ENCODE measurements around the gene CCL7. TPM values are rescaled to one million over a fixed set of nuclear protein-coding genes. Genes with fewer than 3 reads are reported as not detected.

Gene CCL7
- total RNA-seq, 1 donor from 2014 or later: not detected

- DNase-seq (ENCODE audit: low read depth): peak; percentile 52
- FAIRE-seq: no peak
Measured at GRCh38 chr17:34248511-34249024, 21.5 kb upstream of the CCL7 start.

GRCh38 chr17:34249061-34249460, 21.0 kb upstream of the CCL7 start:
- DNase-seq (ENCODE audit: low read depth): no peak
- no peak for FAIRE-seq
- no peak for TF ChIP-seq CTCF (IDR thresholded peaks at IDR 0.05; ENCODE audit: insufficient read depth, low read length, severe bottlenecking)
- Histone ChIP-seq H3K36me3 (ENCODE audit: control insufficient read depth, insufficient read depth, low read length) (no peaks in the 10 kb centered on the region), H3K4me3 (ENCODE audit: low read depth, low read length) (no peak overlapping the region), H3K27me3 (ENCODE audit: control insufficient read depth, insufficient read depth, low read length) (no peaks in the 10 kb centered on the region)

More at GRCh38 chr17:34248511-34249024, 21.5 kb upstream of the CCL7 start:
- no peak for TF ChIP-seq CTCF (IDR thresholded peaks at IDR 0.05; ENCODE audit: insufficient read depth, low read length, severe bottlenecking)
- Histone ChIP-seq H3K36me3 (ENCODE audit: control insufficient read depth, insufficient read depth, low read length) (no peaks in the 10 kb centered on the region), H3K27me3 (ENCODE audit: control insufficient read depth, insufficient read depth, low read length) (no peaks in the 10 kb centered on the region), H3K4me3 (ENCODE audit: low read depth, low read length) (no peak overlapping the region)

- no peak for TF ChIP-seq CTCF (IDR thresholded peaks at IDR 0.05; ENCODE audit: insufficient read depth, low read length, severe bottlenecking)
- Histone ChIP-seq H3K4me3 (ENCODE audit: low read depth, low read length) (no peak overlapping the region), H3K36me3 (ENCODE audit: control insufficient read depth, insufficient read depth, low read length) (no peaks in the 10 kb centered on the region), H3K27me3 (ENCODE audit: control insufficient read depth, insufficient read depth, low read length) (no peaks in the 10 kb centered on the region)
- FAIRE-seq: no peak
- DNase-seq (ENCODE audit: low read depth): no peak
Measured at GRCh38 chr17:34249478-34249877, 20.5 kb upstream of the CCL7 start.

GRCh38 chr17:34251186-34251585, 18.8 kb upstream of the CCL7 start:
- no peaks in the 10 kb centered on the region for H3K36me3 ChIP-seq (ENCODE audit: control insufficient read depth, insufficient read depth, low read length)
- TF ChIP-seq CTCF (IDR thresholded peaks at IDR 0.05; ENCODE audit: insufficient read depth, low read length, severe bottlenecking): no peak
- no peak for DNase-seq (ENCODE audit: low read depth)
- H3K27me3 ChIP-seq (ENCODE audit: control insufficient read depth, insufficient read depth, low read length): no peaks in the 10 kb centered on the region
- H3K4me3 ChIP-seq (ENCODE audit: low read depth, low read length): no peak overlapping the region
- no peak for FAIRE-seq

- H3K36me3 ChIP-seq (ENCODE audit: control insufficient read depth, insufficient read depth, low read length): no peaks in the 10 kb centered on the region
- no peak for FAIRE-seq
- H3K4me3 ChIP-seq (ENCODE audit: low read depth, low read length): no peak overlapping the region
- DNase-seq (ENCODE audit: low read depth): no peak
- TF ChIP-seq CTCF (IDR thresholded peaks at IDR 0.05; ENCODE audit: insufficient read depth, low read length, severe bottlenecking): no peak
- H3K27me3 ChIP-seq (ENCODE audit: control insufficient read depth, insufficient read depth, low read length): no peaks in the 10 kb centered on the region
Measured at GRCh38 chr17:34252095-34252443, 18.0 kb upstream of the CCL7 start.

GRCh38 chr17:34252444-34253138, 17.4 kb upstream of the CCL7 start:
- FAIRE-seq (no peak), DNase-seq (ENCODE audit: low read depth) (peak; percentile 16)
- no peak overlapping the region for H3K4me3 ChIP-seq (ENCODE audit: low read depth, low read length)
- no peaks in the 10 kb centered on the region for H3K27me3 ChIP-seq (ENCODE audit: control insufficient read depth, insufficient read depth, low read length)
- TF ChIP-seq CTCF (IDR thresholded peaks at IDR 0.05; ENCODE audit: insufficient read depth, low read length, severe bottlenecking): no peak
- no peaks in the 10 kb centered on the region for H3K36me3 ChIP-seq (ENCODE audit: control insufficient read depth, insufficient read depth, low read length)
